RWPE1 (cell line): ENCODE results near the gene PRRG1.
"Not testable (repeated sequence)": the region's sequence is repeated elsewhere in the genome, so short reads cannot be mapped to it uniquely, and the experiment has no call there.

Experiments used
- CTCF ChIA-PET: fragments of 350-600 bp; sonication (Branson Sonifier 250); formaldehyde crosslinking; extraction: SDS; loops from one replicate; lab custom pipeline; 2021; lab: Yijun Ruan, JAX
- POLR2A ChIA-PET: fragments of 400-600 bp; formaldehyde crosslinking; extraction: SDS; loops from one replicate; lab custom pipeline; 2020; ENCODE audit warnings: antibody characterized with exemption; ENCODE audit not compliant: low non-redundant PET; lab: Yijun Ruan, JAX
- DNase-seq: peaks from one replicate; pipeline ENCODE4 v3.0.0; 2012; ENCODE audit warnings: low spot score
- H3K27ac ChIP-seq: fragments of 450-650 bp; 2 replicates; pipeline ENCODE4 v1.5.1; 2017
- CTCF ChIP-seq: fragments of 450-650 bp; conservative IDR thresholded peaks from 2 replicates; pipeline ENCODE4 v1.5.1; 2017; ENCODE audit warnings: low read depth, mild to moderate bottlenecking

The PRRG1 gene

GRCh38 chrX:37349221-37350033 lies at the start of gene PRRG1:
TSS of gene PRRG1 (plus strand) at chrX:37349364. CDS start at chrX:37406250, 56,886 bp downstream.
- TF ChIP-seq CTCF = no peak
- ChIA-PET POLR2A (no interaction called here), CTCF (interaction anchor here (0.7 kb wide), 1 partner anchor 273 kb away, joined by 4 read pairs; no protein-coding TSS in a partner anchor)
- peak within 1 kb of the TSS; percentile 85 for H3K27ac ChIP-seq
- DNase-seq = peak; percentile 73

- H3K27ac ChIP-seq = no peak overlapping the region
- TF ChIP-seq CTCF = no peak
- peak; percentile 7 for DNase-seq
- CTCF ChIA-PET = no interaction called here
- POLR2A ChIA-PET = no interaction called here
These were observed 46.6 kb upstream of the PRRG1 start for GRCh38 chrX:37302569-37302968.

GRCh38 chrX:37305238-37305637 lies 43.9 kb upstream of the PRRG1 start:
- H3K27ac ChIP-seq, POLR2A ChIA-PET, DNase-seq, CTCF ChIA-PET: not testable (repeated sequence)

GRCh38 chrX:37314531-37314930 lies 34.6 kb upstream of the PRRG1 start:
- no peak for DNase-seq
- TF ChIP-seq CTCF = no peak
- no peak overlapping the region for H3K27ac ChIP-seq
- ChIA-PET POLR2A (no interaction called here), CTCF (no interaction called here)

GRCh38 chrX:37315511-37316248 lies 33.5 kb upstream of the PRRG1 start:
- POLR2A ChIA-PET = no interaction called here
- no peak overlapping the region for H3K27ac ChIP-seq
- CTCF ChIA-PET = no interaction called here
- no peak for DNase-seq
- no peak for TF ChIP-seq CTCF

- H3K27ac ChIP-seq = no peak overlapping the region
- no peak for DNase-seq
- CTCF ChIA-PET = interaction anchor here (0.6 kb wide), 1 partner anchor 237 kb away, joined by 5 read pairs; no protein-coding TSS in a partner anchor
- POLR2A ChIA-PET = no interaction called here
- no peak for TF ChIP-seq CTCF
These were observed 28.5 kb upstream of the PRRG1 start for GRCh38 chrX:37320541-37321203.
